ENCODE results near the gene FBLN1. TPM values are rescaled to one million over a fixed set of nuclear protein-coding genes. Genes with fewer than 3 reads are reported as not detected.

Gene FBLN1
- polyA plus RNA-seq, 1 donor from 2014 or later, result 3.4 TPM

- H2AFZ ChIP-seq (ENCODE audit: low read depth, low read length), result no peak overlapping the region
- no peaks in the 10 kb centered on the region for H3K9me2 ChIP-seq (ENCODE audit: insufficient read depth, low read length)
- H3K79me2 ChIP-seq (replicated peaks; ENCODE audit: insufficient read depth, low read length), result no peaks in the 10 kb centered on the region
- peaks cover 5% of the 10 kb centered on the region for H3K27me3 ChIP-seq (ENCODE audit: insufficient read depth, low read depth, low read length)
- TF ChIP-seq CTCF (IDR thresholded peaks at IDR 0.05; ENCODE audit: poor library complexity, severe bottlenecking), result no peak
- no peak for TF ChIP-seq RAD21 (conservative IDR thresholded peaks at IDR 0.05)
- no peak for TF ChIP-seq POLR2AphosphoS5 (IDR thresholded peaks at IDR 0.05)
- TF ChIP-seq MXI1 (conservative IDR thresholded peaks at IDR 0.05; ENCODE audit: poor library complexity, severe bottlenecking), result no peak
- no peak for TF ChIP-seq TAF1 (IDR thresholded peaks at IDR 0.05; ENCODE audit: low read depth)
- no peak for TF ChIP-seq SMC3 (conservative IDR thresholded peaks at IDR 0.05; ENCODE audit: poor library complexity)
- TF ChIP-seq EP300 (conservative IDR thresholded peaks at IDR 0.05; ENCODE audit: poor library complexity, severe bottlenecking), result no peak
- no peak for TF ChIP-seq REST (IDR thresholded peaks at IDR 0.05; ENCODE audit: borderline replicate concordance)
- no peak for TF ChIP-seq EZH2 (IDR thresholded peaks at IDR 0.05; ENCODE audit: borderline replicate concordance, insufficient read depth, low read length, poor library complexity, severe bottlenecking)
- H3K9me3 ChIP-seq (ENCODE audit: low read length), result no peaks in the 10 kb centered on the region
- no peak overlapping the region for H3K9ac ChIP-seq (ENCODE audit: low read length)
- H3K36me3 ChIP-seq (ENCODE audit: insufficient read depth, low read length), result no peaks in the 10 kb centered on the region
- no peaks in the 10 kb centered on the region for H4K20me1 ChIP-seq (ENCODE audit: insufficient read depth)
- no peaks in the 10 kb centered on the region for H3F3A ChIP-seq (ENCODE audit: insufficient read depth, low read length, poor library complexity, severe bottlenecking)
- H3K4me2 ChIP-seq (ENCODE audit: low read length), result no peak overlapping the region
- no peak overlapping the region for H3K4me3 ChIP-seq (ENCODE audit: low read length)
- no peak overlapping the region for H3K27ac ChIP-seq (ENCODE audit: low read length)
Measured at GRCh38 chr22:45497351-45498145, 5.1 kb upstream of the FBLN1 start.

- H3K4me2 ChIP-seq (ENCODE audit: low read length), result no peak overlapping the region
- H2AFZ ChIP-seq (ENCODE audit: low read depth, low read length), result no peak overlapping the region
- no peaks in the 10 kb centered on the region for H3K79me2 ChIP-seq (replicated peaks; ENCODE audit: insufficient read depth, low read length)
- H3K4me3 ChIP-seq (ENCODE audit: low read length), result no peak overlapping the region
- no peak overlapping the region for H3K9ac ChIP-seq (ENCODE audit: low read length)
- H3K36me3 ChIP-seq (ENCODE audit: insufficient read depth, low read length), result no peaks in the 10 kb centered on the region
- no peaks in the 10 kb centered on the region for H3F3A ChIP-seq (ENCODE audit: insufficient read depth, low read length, poor library complexity, severe bottlenecking)
- H3K9me2 ChIP-seq (ENCODE audit: insufficient read depth, low read length), result no peaks in the 10 kb centered on the region
- no peaks in the 10 kb centered on the region for H3K9me3 ChIP-seq (ENCODE audit: low read length)
- TF ChIP-seq EP300 (conservative IDR thresholded peaks at IDR 0.05; ENCODE audit: poor library complexity, severe bottlenecking), result no peak
- H3K27ac ChIP-seq (ENCODE audit: low read length), result no peak overlapping the region
- peaks cover 10% of the 10 kb centered on the region for H3K27me3 ChIP-seq (ENCODE audit: insufficient read depth, low read depth, low read length)
- no peaks in the 10 kb centered on the region for H4K20me1 ChIP-seq (ENCODE audit: insufficient read depth)
Measured at GRCh38 chr22:45499746-45500145, 2.9 kb upstream of the FBLN1 start.

Measured in neural cell (in vitro differentiated cells).